ENCODE results near the gene UBE2E1.

Gene UBE2E1

GRCh38 chr3:23920151-23920655 is 114.4 kb downstream of the UBE2E1 start:
- DNase-seq: no peak

GRCh38 chr3:23921052-23921511 is 115.3 kb downstream of the UBE2E1 start:
- no peak for DNase-seq

DNA sequence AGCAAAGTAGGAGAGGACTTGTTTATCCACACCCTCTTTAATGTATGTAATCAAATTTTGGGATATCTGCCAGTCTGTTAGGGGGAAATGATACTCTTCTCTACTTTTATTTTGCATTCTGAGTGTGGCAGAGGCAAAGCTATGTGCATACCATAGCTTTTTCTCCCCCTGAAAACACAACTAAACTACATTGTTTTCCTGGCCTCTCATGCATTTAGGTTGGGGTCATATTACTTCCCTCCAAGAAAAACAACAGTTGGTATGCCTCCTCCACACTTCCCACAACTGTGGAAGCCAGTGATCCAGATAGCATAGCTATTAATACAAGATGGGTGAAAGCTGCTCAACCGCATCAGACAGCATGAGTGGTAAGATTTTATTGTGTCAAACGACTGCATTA is 118.0 kb downstream of the UBE2E1 start:
- DNase-seq: no peak

GRCh38 chr3:23926246-23926645 is 120.5 kb downstream of the UBE2E1 start:
- no peak for DNase-seq

DNA sequence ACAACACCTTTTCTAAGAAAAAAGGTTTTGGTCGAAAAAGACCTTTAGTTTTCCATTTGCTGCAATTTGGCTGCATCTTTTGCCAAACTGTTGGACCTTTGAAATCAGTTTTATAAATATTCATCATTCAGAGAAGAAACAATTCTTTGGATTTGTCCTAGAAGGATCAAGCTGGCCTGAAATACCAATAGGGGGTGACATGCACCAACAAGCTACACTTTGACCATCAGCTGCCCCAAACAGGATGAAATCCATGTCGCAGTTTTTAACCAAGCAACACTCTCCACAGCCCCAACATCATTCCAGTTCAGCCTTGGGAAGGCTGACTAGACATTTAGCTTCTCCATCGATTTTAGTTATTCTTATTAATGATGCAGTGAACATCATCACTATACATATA is 121.0 kb downstream of the UBE2E1 start:
- no peak for DNase-seq

- DNase-seq: no peak
Measured at GRCh38 chr3:23928524-23928923, 122.8 kb downstream of the UBE2E1 start.

GRCh38 chr3:23931597-23931996 is 125.8 kb downstream of the UBE2E1 start:
- DNase-seq: no peak

- DNase-seq: no peak
Measured at GRCh38 chr3:23932571-23932970, 126.8 kb downstream of the UBE2E1 start.

GRCh38 chr3:23934253-23934652 is 128.5 kb downstream of the UBE2E1 start:
- no peak for DNase-seq

GRCh38 chr3:23937296-23937695 is 131.5 kb downstream of the UBE2E1 start:
- no peak for DNase-seq

- no peak for DNase-seq
Measured at GRCh38 chr3:23938688-23939087, 132.9 kb downstream of the UBE2E1 start.

- DNase-seq: no peak
Measured at GRCh38 chr3:23940775-23941174, 135.0 kb downstream of the UBE2E1 start.
